ENCODE measurements around the gene TFAP2E. TPM values are rescaled to one million over a fixed set of nuclear protein-coding genes. Genes with fewer than 3 reads are reported as not detected.
A peak's percentile ranks its signal among the peaks of the same experiment; 100 is the strongest.
"Not testable (repeated sequence)": the region's sequence is repeated elsewhere in the genome, so short reads cannot be mapped to it uniquely, and the experiment has no call there.

TFAP2E gene
- total RNA-seq, 1 donor from 2014 or later, result 1.9 TPM

DNA sequence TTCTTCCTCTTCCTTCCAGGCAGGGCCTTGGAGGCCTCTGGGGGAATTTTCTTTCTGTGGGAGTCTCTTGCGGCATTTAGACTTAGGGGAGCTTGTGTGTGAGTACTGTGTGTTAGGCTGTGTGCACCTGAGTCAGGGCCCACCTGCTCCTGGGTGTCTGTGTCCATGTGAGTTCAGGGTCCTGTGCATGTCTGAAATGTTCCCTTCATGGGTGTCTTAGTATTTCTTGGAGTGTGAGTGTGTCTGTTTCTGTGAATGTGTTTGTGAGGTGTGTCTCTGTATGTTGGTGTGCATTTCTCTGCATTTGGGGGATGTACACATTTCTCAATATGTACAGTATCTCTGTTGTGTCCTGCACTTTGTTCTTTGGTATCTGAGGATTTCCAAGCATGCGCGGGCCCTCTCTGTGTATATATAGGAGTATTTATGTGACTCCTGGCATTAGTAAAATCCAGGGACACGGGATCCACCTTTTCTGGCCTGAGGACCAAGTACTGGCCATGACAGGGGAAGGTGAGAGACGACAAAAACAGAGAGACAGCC is 2.4 kb downstream of the TFAP2E start:
- DNase-seq, result no peak
- H3K4me1 ChIP-seq, result peaks cover 8% of the 10 kb centered on the region

DNA sequence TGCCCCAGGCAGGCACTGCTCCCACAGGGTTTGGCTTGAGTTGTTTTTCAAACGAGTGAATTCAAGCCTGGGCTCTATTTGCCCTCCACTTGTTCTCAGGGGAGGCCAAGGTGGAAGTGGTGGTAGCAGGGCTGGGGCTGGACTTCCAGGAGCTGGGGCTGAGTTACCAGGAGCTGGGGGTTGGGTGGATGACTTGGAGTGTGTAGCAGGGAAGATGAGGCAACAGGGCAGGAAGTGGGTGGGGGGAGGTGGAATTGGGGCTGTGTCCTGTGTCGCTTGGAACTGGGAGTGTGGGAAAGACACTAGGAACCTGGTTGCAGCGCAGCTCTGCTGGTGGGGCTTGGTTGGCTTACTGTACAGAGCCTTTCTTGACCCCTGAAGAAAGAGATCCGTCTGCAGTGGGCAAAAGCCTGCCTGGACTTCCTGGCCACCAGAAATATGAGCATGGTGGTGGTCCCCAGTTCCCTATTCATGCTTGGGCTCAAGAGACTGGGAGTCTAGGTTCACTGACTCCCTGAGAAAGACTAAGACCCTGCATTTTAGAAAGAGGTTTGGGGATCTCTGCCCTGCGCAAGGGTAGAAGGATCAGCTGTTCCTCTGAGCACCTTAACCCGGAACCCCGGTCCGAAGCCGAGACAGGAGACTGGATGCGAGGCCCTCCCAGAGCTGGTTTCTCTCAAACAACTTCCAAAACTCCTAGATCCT is 3.1 kb downstream of the TFAP2E start:
- Histone ChIP-seq H3K27ac (no peak overlapping the region), H3K9me3 (no peaks in the 10 kb centered on the region), H3K4me1 (peaks cover 8% of the 10 kb centered on the region), H3K36me3 (no peaks in the 10 kb centered on the region), H3K27me3 (peaks cover 5% of the 10 kb centered on the region), H3K4me3 (peak overlapping the region; percentile 52)
- DNase-seq (peak; percentile 69), ATAC-seq (peak; percentile 14)
- TF ChIP-seq, protein P1, sequence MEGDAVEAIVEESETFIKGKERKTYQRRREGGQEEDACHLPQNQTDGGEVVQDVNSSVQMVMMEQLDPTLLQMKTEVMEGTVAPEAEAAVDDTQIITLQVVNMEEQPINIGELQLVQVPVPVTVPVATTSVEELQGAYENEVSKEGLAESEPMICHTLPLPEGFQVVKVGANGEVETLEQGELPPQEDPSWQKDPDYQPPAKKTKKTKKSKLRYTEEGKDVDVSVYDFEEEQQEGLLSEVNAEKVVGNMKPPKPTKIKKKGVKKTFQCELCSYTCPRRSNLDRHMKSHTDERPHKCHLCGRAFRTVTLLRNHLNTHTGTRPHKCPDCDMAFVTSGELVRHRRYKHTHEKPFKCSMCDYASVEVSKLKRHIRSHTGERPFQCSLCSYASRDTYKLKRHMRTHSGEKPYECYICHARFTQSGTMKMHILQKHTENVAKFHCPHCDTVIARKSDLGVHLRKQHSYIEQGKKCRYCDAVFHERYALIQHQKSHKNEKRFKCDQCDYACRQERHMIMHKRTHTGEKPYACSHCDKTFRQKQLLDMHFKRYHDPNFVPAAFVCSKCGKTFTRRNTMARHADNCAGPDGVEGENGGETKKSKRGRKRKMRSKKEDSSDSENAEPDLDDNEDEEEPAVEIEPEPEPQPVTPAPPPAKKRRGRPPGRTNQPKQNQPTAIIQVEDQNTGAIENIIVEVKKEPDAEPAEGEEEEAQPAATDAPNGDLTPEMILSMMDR (IDR thresholded peaks at IDR 0.05), result no peak
- intact Hi-C loops (cut with DNase I), result no loop called here

More for the DNA sequence above, 2.4 kb downstream of the TFAP2E start:
- ATAC-seq, result no peak
- no peaks in the 10 kb centered on the region for H3K9me3 ChIP-seq
- intact Hi-C loops (cut with DNase I), result no loop called here
- H3K27ac ChIP-seq, result no peak overlapping the region
- H3K36me3 ChIP-seq, result no peaks in the 10 kb centered on the region
- H3K27me3 ChIP-seq, result peaks cover 5% of the 10 kb centered on the region
- TF ChIP-seq, protein P1 (IDR thresholded peaks at IDR 0.05), result no peak
- H3K4me3 ChIP-seq, result no peak overlapping the region

DNA sequence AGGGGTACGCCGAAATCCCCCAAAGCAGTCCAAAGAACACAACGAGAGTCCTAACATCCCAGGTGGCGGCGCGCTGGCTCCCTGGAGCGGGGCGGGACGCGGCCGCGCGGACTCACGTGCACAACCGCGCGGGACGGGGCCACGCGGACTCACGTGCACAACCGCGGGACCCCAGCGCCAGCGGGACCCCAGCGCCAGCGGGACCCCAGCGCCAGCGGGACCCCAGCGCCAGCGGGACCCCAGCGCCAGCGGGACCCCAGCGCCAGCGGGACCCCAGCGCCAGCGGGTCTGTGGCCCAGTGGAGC is 3.6 kb downstream of the TFAP2E start:
- H3K9me3 ChIP-seq; ATAC-seq; intact Hi-C loops (cut with DNase I); H3K27me3 ChIP-seq; H3K36me3 ChIP-seq; H3K27ac ChIP-seq; H3K4me1 ChIP-seq: not testable (repeated sequence)
- H3K4me3 ChIP-seq, result peak overlapping the region; percentile 52
- DNase-seq, result peak; percentile 63

DNA sequence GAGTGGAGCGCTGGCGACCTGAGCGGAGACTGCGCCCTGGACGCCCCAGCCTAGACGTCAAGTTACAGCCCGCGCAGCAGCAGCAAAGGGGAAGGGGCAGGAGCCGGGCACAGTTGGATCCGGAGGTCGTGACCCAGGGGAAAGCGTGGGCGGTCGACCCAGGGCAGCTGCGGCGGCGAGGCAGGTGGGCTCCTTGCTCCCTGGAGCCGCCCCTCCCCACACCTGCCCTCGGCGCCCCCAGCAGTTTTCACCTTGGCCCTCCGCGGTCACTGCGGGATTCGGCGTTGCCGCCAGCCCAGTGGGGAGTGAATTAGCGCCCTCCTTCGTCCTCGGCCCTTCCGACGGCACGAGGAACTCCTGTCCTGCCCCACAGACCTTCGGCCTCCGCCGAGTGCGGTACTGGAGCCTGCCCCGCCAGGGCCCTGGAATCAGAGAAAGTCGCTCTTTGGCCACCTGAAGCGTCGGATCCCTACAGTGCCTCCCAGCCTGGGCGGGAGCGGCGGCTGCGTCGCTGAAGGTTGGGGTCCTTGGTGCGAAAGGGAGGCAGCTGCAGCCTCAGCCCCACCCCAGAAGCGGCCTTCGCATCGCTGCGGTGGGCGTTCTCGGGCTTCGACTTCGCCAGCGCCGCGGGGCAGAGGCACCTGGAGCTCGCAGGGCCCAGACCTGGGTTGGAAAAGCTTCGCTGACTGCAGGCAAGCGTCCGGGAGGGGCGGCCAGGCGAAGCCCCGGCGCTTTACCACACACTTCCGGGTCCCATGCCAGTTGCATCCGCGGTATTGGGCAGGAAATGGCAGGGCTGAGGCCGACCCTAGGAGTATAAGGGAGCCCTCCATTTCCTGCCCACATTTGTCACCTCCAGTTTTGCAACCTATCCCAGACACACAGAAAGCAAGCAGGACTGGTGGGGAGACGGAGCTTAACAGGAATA is 4.2 kb downstream of the TFAP2E start:
- ATAC-seq (peak; percentile 64), DNase-seq (peak; percentile 79)
- Histone ChIP-seq H3K4me3 (peak overlapping the region; percentile 52), H3K27ac (peak overlapping the region; percentile 60), H3K27me3 (peaks cover 5% of the 10 kb centered on the region), H3K36me3 (no peaks in the 10 kb centered on the region), H3K4me1 (peaks cover 8% of the 10 kb centered on the region), H3K9me3 (no peaks in the 10 kb centered on the region)
- TF ChIP-seq, protein P1 (IDR thresholded peaks at IDR 0.05), result no peak
- intact Hi-C loops (cut with DNase I), result no loop called here

DNA sequence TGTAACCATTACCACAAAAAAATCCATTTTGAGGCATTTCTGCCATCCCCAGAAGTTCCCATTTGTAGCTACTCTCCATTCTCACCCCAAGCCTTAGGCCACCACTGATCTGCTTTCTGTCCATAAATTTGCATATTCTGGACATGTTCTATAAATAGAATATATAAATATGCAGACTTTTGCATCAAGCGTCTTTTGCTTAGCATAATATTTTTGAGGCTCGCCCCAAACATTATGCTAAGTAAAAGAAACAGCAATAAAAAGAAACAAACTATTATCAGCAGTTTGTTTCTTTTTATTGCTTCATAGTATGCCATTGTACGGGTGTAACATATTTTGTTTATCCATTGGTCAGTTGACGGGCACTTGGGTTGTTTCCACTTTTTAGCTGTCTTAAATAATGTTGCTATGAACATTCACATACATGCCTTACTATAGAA is 7.9 kb downstream of the TFAP2E start:
- DNase-seq (no peak), ATAC-seq (no peak)
- Histone ChIP-seq H3K4me1 (peaks cover under 1% of the 10 kb centered on the region), H3K4me3 (no peak overlapping the region), H3K36me3 (no peaks in the 10 kb centered on the region), H3K9me3 (no peaks in the 10 kb centered on the region), H3K27me3 (no peaks in the 10 kb centered on the region), H3K27ac (no peak overlapping the region)
- TF ChIP-seq, protein P1 (IDR thresholded peaks at IDR 0.05), result no peak
- intact Hi-C loops (cut with DNase I), result no loop called here

DNA sequence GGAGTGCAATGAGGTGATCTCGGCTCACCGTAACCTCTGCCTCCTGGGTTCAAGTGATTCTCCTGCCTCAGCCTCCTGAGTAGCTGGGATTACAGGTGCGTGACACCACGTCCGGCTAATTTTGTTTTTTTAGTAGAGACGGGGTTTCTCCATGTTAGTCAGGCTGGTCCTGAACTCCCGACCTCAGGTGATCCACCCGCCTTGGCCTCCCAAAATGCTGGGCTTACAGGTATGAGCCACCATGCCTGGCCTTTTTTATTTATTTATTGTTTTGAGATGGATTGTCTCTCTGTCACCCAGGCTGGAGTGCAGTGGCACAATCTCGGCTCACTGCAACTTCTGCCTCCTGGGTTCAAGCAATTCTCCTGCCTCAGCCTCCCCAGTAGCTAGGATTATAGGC is 8.5 kb downstream of the TFAP2E start:
- H3K4me3 ChIP-seq; H3K36me3 ChIP-seq; H3K9me3 ChIP-seq; H3K27me3 ChIP-seq; ATAC-seq; H3K27ac ChIP-seq; DNase-seq; H3K4me1 ChIP-seq; intact Hi-C loops (cut with DNase I): not testable (repeated sequence)

All from upper lobe of right lung (tissue), 1 donor.